GM18907 (cell line): ENCODE data around the gene SNX25.
A peak's percentile ranks its signal among the peaks of the same experiment; 100 is the strongest.
"Not testable (repeated sequence)": the region's sequence is repeated elsewhere in the genome, so short reads cannot be mapped to it uniquely, and the experiment has no call there.

Experiments
- ATAC-seq: cut with Tn5 transposase; IDR thresholded peaks from one replicate; pipeline ENCODE4 v1.9.1; 2021; ENCODE audit warnings: mild to moderate bottlenecking, moderate library complexity; ENCODE audit not compliant: unreplicated experiment

SNX25 gene

DNA sequence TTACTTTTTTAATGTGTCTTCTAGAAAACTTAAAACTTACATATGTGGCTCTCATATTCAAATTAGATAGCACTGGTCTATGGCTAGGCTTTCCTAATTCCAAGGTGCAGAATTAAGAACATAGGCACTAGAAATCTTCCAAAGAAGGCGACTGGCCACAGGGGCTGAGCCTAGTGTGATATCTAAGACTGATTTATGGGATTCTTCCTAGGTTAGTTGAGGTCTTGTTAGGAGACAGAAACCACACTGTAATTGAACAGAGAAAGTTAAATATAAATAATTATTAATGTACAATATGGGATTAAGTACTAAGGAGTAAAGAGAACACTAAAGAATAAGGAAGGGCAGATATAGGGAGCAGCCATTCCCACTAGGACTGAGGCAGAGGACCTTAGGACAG, 48.3 kb downstream of the SNX25 start:
- no peak for ATAC-seq

DNA sequence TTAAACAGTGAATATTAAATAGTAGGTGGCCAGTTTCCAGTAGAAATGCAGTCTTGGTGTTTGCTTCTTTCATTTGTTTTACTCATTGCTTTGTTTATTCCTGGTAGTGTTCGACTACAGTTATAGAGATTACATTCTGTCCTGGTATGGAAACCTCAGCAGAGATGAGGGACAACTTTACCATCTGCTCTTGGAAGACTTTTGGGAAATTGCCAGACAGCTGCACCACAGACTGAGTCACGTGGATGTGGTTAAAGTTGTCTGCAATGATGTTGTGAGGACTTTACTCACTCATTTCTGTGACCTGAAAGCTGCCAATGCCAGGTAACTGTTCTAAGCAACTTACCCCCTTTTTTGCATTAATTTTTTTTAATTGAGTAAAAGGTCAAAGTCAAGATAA, 49.3 kb downstream of the SNX25 start:
- not testable (repeated sequence) for ATAC-seq

DNA sequence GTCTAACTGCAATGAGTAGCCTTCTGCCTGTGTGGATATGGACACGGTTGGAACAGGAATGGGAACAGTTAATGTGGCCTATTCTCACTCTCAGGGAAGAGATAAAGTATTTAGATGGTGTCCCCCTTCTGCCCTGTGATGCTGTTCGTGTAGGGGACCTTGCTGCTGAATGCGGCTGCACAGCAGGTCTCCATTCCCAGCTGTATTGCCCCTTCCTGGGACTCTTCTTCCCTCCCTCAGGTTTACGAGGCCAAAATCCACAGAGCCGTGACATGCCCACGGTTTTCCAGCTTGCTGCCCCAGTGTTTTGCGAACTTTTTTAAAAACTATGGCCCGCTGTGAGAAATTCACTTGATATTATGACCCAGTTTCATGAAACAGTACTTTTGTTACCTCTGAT, 50.3 kb downstream of the SNX25 start:
- ATAC-seq, result no peak

DNA sequence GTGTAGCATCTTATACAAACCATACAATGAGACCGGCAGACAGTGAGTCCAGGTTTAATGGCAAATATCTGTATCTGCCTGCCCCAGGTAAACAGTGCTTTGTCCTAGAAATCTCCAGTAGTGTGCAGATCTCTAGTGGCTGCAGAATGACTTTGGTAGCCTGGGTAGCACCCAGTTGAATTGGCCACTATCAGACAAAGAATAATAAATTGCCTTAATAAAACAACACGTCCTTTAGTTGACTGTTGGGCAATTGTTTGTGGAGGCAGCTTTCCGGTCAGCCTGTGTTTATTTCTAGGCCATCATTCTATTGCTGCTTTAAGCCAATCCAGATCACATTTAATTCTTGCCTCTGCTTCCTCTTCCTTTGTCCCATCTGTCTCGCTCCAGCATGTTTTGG, 52.5 kb downstream of the SNX25 start:
- ATAC-seq, result no peak

DNA sequence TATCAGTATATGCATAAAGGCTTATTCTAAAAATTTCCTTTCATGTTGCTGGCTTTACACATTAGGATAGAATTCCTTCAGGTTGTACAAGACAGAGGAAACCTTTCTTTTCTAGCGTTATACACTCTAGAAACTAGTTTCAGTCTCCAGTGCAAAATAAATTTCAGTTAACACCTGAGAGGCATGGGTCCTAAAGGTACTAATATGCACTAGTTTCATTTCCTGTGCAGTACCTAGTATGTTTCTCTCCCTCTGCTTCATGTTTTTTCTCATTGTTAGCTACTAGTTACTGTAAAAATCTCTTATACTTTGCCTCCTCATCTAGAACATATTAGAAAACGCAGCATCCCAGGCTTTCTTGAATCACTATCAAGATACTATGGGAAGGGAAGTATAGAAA, 54.0 kb downstream of the SNX25 start:
- ATAC-seq, result peak; percentile 55

DNA sequence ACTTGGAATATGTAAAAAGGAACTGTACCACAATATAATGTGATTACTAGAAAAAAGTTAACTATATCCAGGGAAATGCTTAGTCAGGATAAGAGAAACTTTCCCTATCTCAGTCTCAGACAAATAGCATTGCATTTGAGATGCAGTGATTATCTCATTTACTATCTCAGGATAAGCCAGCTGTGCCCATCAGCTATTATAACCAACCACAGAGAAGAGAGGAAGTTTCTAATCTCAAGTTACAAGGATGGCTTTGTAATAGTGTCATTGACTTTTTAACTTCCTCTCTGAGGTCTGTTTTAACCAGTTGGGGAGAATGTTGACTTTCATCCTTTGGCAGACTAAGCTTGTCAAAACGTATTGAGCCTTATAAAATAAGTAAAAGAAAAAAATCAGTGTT, 56.5 kb downstream of the SNX25 start:
- ATAC-seq, result peak; percentile 84

DNA sequence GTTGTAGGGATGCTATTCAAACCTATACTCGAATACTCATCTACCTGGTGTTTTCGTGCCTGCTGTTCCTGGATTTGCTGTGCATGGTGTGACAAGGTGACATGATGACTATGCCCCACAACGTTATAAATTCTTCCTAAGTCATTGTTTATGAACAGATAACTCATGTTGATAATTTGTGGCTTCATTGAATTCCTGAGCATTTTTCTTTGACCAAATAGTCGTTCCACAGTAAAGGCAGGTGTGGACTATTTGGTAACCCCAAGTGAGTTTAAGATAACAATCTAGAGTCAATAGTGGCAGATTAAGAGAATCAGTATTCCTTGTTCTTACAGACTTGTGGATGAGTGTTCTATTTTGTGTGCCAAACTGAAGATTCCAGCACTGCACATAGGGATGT, 59.9 kb downstream of the SNX25 start:
- no peak for ATAC-seq

DNA sequence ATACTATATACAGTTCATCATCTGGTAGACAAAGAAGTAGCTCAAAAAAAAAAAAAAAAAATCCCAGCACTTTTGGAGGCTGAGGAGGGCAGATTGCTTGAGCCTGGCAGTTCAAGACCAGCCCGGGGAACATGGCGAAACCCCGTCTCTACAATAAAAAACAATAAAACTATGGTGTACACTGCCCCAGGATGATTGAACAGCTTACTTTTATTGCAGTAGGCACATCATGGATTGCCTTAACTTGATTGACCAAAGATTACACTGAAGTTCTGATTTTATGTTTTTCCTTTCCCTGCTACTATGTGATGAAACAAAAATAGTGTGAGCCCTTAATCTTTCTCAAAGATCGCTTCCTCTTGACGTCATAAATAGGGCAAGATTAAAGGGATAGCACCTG, 60.6 kb downstream of the SNX25 start:
- no peak for ATAC-seq

DNA sequence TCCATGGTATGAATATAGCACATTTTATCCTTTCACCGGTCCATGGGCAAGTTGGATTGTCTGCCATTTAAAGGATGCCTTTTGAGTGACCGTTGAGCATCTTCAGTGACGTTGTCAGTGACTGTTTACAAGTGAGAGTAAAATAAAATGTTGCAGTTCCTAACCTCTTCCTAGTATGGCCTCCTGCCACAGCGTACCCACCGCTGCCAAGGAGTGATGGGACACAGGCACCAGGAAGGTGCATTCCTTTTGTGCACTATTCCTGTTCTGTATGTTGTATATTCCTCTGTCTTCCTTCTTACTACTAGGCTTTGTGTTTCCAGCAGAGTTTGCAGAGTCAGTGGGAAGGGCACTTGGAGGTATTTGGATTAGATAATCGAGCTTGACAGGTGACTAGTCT, 61.5 kb downstream of the SNX25 start:
- no peak for ATAC-seq

DNA sequence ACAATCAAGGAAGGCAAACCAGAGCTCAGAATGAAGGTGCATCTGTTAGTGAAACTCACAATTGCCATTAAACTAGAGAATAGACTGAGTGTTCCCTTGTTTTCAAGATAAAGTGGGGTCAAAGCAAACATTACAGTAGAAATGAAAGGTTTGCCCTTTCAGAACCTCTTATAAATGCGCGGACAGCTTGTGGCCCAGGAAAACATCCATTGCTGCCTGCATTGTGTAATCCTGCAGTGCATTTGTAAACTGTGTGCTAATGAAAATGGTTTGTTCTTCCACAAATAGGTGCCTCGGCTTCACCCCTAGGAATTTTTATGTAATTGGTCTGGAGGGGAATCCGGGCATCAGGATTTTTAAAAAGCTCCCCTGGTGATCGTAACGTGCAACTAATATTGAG, 62.8 kb downstream of the SNX25 start:
- ATAC-seq, result no peak

DNA sequence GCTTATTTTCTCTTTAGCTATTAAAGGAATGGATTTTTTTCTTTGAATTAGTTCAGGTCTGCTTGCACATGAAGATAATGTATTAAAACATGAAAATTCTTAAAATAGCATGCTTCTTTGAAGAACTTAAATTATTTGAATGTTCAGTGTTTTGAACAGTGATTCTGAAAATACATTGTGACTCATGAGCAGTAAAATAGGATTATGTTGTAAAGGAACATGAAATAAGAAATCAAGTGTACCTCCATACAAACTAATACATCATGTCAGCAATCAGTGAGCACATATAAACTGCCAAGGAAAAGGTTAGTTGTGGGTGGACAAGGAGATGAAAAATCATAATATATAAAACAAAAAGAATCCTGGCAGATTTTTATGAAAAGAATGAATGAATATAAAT, 66.1 kb downstream of the SNX25 start:
- no peak for ATAC-seq

DNA sequence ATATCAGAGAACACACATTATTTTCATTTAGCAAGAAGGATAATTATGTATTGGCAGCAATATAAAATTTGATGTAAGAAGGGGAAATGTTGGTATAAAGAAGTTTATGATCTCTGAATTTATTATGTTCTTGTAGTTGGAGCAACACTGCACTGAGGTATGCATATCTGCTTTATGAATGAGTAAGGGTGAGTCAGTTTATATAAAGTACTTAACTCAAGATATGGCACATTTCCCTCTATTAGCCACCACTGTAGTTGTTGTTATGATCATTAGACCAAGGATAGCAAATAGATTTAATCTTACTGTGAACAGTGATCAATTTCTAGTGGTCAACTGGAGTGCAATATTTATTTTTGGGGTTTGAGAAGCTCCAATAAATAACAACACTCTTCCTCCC, 66.6 kb downstream of the SNX25 start:
- no peak for ATAC-seq

DNA sequence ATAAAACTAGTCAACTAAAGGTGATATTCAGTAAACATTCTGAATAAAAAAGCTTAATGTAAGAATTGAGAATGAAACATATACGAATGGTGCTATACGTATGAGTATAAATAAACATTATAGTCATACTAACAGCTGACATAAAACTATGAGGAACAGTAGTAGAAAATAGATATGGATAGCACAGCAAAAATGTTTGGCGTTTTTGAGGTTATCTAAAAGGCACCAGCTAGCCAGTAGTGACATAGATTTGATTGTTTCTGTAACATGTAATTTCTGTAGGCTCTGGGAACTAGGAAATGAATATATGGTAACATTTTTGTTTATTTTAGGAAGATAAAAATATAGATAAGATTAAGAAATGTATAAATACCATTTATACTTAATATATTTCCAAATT, 69.3 kb downstream of the SNX25 start:
- ATAC-seq, result no peak

DNA sequence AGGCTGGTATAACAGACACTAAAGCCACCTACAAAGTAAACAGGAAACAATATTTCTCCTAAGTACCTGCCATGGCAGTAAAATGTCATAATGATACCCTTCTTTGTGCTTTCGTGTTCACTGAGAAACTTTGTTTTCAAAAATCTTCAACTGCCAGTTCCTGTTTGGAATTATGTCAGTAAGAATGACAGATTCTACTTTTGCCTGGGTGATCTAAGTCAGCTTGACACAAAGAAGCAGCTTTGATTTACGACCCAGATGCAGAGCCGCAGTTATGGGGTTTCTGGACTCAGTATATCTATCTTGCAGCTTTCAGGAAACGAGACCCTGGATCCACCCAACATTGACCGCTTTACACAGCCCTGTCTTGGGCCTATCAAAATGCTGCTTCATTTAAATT, 71.2 kb downstream of the SNX25 start:
- ATAC-seq, result no peak

DNA sequence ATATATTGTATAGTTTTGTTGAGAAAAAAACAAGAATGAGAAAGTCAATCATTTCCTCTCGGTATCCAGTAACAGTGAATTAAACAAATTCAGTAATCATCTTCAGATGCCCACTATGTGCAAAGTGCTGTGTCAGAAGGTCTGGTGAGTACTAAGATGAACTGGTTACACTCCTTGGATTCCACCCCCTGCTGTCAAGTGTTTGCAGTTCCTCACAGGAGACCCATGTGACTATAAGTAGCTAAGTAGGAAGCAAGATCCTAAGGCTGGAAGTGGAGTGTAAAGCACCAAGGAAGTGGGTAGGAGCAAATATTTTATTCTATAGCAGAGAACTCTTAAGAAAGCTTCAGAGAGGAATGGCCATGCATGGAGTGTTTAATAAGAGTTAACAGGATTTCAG, 73.6 kb downstream of the SNX25 start:
- ATAC-seq, result no peak

DNA sequence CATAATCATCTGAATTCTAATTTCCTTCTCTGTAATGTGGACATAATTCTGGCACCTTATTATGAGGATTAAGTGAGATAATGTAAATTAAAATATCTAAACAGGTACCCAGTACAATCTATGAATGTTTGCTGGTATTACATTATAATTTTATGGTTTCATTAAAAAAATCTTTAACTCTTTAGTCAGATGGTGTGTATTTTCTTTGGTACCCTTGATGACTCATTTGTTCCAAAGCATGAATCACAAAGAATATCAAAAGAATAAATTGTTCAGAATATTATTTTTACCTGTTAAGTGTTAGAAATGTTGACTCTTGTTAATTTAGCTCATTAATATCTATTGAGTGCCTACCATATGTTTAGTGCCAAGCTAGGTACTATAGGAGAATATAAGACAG, 74.3 kb downstream of the SNX25 start:
- ATAC-seq, result no peak

DNA sequence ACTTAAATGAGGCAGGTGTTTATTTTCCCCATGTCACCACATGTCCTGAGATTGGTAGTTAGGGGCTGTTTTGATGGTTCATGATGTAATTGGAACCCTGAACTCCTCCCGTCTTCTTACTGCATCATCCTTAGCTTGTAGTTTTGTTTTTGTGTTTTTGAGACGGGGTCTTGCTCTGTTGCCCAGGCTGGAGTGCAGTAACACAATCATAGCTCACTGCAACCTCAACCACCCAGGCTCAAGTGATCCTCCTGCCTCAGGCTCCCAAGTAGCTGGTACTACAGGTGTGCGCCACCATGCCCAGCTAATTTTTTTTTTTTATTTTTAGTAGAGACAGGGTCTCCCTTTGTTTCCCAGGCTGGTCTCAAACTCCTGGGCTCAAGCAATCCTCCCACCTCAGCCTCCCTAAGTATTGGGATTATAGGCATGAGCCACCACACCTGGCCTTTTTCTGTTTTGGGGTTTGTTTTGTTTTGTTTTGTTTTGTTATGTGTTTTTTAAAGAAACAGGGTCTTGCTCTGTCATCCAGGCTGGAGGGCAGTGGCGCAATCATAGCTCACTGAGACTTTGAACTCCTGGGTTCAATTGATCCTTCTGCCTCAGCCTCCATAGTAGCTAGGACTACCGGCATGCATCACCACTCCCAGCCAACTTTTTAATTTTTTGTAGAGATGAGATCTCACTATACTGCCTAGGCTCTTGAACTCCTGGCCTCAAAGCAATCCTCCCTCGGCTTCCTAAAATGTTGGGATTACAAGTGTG, 76.4 kb downstream of the SNX25 start:
- no peak for ATAC-seq

DNA sequence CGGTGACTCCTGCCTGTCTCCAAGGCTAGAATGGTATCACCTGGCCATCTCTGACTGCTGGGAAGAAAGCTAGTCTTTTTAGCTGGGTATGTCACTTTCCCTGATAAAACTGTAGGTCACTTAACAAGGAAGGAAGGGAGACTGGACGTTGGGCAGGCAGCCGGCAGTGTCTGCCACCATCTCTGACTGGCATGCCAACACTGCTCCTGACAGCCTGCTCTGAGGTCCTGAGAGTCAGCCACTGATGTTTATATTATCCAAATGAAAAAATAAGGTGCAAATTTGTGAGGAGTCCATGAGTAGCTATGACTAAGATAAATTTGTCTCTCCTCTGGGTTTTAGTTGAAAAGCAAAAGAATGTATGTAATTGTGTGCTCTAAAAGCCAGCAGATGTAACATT, 77.2 kb downstream of the SNX25 start:
- no peak for ATAC-seq

DNA sequence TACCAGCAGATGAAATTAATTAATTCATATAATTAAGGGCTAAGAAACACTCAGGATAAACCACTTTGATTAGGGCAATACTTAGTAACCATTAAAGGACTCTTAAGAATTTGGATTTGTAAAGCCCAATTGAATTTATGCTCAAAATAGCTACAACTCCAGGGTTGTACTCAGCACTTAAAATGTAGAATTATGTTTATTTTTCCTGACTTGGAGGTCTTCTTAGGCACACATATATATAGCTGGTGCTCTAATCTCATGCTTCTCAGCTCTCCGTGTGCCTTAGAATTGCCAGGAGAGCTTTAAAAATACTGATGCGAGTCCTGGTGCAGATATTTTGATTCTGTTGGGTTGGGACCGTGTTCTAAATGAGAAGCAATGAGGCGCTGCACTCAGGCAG, 77.6 kb downstream of the SNX25 start:
- no peak for ATAC-seq

DNA sequence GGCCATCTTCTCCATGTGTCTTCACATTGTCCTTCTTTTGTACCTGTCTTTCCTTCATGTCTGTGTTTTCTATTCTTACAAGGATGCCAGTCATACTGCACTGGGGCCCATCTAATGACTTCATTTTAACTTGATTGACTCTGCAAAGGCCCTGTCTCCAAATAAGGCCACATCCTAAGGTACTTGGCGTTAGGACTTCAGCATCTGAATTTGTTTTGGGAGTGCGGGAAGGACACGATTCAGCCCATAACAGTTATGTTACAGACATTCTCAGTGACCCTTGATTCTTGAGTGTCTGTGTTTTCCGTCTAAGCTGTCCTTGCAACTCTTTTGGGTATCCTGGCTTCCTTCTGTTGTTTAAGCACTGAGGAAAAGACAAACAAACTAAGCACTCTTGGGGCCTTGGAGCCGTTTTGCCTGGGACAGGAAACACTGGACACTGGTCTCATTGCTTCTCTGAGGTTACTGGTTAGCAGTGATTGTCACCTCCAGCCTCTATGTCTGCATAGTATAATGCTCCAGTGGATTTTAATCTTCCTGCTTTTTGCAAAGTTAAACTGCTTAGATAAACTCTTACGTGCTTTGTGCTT, 80.7 kb downstream of the SNX25 start:
- no peak for ATAC-seq

DNA sequence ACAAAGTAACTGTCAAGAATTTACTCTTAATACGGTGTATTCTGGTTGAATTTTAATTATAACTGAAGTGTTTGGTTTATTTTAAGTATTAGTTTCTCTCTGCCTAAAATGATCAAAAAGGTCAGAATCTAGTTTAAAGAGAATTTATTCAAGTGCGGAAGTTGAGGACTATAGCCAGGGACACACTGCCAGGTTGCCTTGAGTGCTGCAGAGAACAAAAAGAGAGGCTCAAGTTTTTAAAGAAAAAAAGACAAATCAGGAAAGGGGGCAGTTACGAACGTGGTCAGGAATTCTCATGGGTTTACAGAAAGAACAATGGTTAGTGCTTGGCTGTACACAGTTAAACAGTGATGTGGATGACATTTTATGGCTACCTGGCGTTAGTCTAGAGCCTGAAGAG, 81.3 kb downstream of the SNX25 start:
- ATAC-seq, result no peak

DNA sequence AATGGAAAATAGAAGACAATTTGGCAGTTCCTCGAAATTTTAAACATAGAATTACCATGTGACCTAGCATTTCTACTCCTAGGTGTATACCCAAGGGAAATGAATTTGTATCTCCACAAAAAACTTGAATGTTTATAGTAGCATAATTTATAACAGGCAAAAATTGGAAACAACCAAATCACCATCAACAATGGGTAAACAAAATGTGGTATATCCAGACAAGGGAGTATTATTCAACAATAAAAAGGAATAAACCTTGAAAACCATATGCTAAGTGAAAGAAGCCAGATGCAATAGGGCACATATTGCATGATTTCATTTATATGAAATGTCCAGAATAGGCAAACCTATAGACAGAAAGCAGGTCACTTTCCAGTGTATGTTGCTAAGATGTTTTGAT, 83.8 kb downstream of the SNX25 start:
- ATAC-seq, result no peak
